Left ventricle myocardium inferior (tissue), 1 donor: ENCODE measurements around the gene TBC1D20. TPM values are rescaled to one million over a fixed set of nuclear protein-coding genes. Genes with fewer than 3 reads are reported as not detected.

Experiments used
- DNase-seq: peaks from one replicate; pipeline ENCODE4 v3.0.0-alpha.2; 2020
- H3K27ac ChIP-seq: fragments of 200-600 bp; replicated peaks from 2 replicates; pipeline ENCODE4 v1.8.0; 2021
- H3K27me3 ChIP-seq: fragments of 200-600 bp; 2 replicates; pipeline ENCODE4 v1.8.0; 2021; ENCODE audit warnings: low read depth
- H3K36me3 ChIP-seq: fragments of 200-600 bp; 2 replicates; pipeline ENCODE4 v1.8.0; 2021
- H3K4me1 ChIP-seq: fragments of 200-600 bp; 2 replicates; pipeline ENCODE4 v1.8.0; 2021
- H3K4me3 ChIP-seq: fragments of 200-600 bp; 2 replicates; pipeline ENCODE4 v1.8.0; 2021; ENCODE audit warnings: mild to moderate bottlenecking, moderate library complexity
- H3K9me3 ChIP-seq: fragments of 200-600 bp; replicated peaks from 2 replicates; pipeline ENCODE4 v1.8.0; 2021
- intact Hi-C: fragments of 100-400 bp; cut with micrococcal nuclease; formaldehyde crosslinking; loops from one replicate; pipeline ENCODE4 v1.11.0; 2022
- total RNA-seq: library from RNA; stranded (reverse); fragmentation: NEBNext Ultra II Directional; extraction: Animal tissue kit (Norgen Biotek cat#: 25700); gene quantifications from one replicate; pipeline ENCODE4 v1.2.1, GENCODE V29; 2021
- TF ChIP-seq, protein P1 (sequence below): fragments of 200-600 bp; IDR thresholded peaks from 2 replicates; pipeline ENCODE4 v1.8.0; 2021; ENCODE audit warnings: antibody characterized with exemption, mild to moderate bottlenecking, borderline replicate concordance
- donor health status: DM: no; HTN: yes; CAD: no; lungs with severe emphysema.

The TBC1D20 gene
- total RNA-seq, 1 donor from 2014 or later: 23.0 TPM

DNA sequence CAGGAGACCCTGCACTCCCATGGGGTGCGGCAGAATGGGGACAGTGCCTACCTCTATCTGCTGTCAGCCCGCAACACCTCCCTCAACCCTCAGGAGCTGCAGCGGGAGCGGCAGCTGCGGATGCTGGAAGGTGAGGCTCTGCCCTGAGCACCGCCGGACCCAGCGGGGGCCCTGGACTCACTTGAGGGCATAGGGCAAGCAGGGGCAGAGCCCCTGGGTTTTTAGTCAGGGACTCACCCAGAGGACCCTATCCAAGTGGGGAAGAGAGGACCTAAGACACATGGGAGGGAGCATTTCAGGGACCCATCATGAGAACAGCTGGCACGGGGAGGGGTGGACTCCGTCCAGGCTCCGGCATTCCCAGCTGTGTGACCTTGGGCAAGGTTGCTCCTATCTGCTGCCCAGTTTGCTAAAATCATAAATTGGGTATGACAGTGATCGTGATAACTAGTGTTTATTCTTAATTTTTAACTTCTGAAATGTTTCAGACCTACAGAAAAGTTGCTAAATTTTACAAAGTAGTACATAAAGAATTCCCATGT is 44.5 kb downstream of the TBC1D20 start:
- TF ChIP-seq, protein P1, sequence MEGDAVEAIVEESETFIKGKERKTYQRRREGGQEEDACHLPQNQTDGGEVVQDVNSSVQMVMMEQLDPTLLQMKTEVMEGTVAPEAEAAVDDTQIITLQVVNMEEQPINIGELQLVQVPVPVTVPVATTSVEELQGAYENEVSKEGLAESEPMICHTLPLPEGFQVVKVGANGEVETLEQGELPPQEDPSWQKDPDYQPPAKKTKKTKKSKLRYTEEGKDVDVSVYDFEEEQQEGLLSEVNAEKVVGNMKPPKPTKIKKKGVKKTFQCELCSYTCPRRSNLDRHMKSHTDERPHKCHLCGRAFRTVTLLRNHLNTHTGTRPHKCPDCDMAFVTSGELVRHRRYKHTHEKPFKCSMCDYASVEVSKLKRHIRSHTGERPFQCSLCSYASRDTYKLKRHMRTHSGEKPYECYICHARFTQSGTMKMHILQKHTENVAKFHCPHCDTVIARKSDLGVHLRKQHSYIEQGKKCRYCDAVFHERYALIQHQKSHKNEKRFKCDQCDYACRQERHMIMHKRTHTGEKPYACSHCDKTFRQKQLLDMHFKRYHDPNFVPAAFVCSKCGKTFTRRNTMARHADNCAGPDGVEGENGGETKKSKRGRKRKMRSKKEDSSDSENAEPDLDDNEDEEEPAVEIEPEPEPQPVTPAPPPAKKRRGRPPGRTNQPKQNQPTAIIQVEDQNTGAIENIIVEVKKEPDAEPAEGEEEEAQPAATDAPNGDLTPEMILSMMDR: no peak
- intact Hi-C loops: no loop called here
- Histone ChIP-seq H3K9me3 (no peaks in the 10 kb centered on the region), H3K27ac (no peak overlapping the region), H3K36me3 (peaks cover 60% of the 10 kb centered on the region), H3K4me1 (peaks cover 3% of the 10 kb centered on the region), H3K27me3 (no peaks in the 10 kb centered on the region), H3K4me3 (no peak overlapping the region)
- DNase-seq: no peak

DNA sequence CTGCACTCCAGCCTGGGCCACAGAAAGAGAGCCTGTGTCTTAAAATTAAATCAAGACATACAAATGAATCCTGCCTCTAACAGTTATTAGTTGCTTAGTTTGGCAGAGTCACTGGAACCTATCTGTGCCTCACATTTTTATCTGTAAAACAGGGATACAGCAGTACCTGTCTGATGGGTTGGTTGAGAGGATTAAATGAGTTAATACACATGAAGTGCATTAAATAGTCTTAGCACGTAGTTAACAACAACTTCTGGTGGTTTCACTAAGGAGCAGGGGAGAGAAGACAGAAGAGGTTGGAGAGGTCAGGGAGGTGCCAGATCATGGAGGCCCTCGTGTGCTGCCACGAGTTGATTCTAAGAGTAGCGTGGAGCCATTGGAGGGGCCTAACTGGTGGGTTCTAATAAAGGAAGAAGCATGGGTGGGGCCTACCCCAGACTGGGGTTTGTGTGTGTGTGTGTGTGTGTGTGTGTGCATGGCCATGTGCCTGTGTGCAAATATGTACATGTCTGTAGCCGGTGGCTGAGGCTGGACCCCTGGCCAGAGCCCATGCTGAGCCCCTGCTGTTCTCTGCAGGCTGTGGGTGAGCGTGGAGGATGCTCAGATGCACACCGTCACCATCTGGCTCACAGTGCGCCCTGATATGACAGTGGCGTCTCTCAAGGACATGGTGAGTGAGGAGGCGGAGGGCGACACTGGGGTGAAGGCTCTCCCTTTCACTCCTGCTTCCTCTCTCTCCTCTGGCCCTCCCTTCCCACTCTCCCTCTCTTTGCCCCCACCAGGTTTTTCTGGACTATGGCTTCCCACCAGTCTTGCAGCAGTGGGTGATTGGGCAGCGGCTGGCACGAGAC is 45.2 kb downstream of the TBC1D20 start:
- peaks cover 3% of the 10 kb centered on the region for H3K4me1 ChIP-seq
- intact Hi-C loops: no loop called here
- H3K9me3 ChIP-seq: no peaks in the 10 kb centered on the region
- no peak overlapping the region for H3K27ac ChIP-seq
- H3K36me3 ChIP-seq: peaks cover 56% of the 10 kb centered on the region
- no peaks in the 10 kb centered on the region for H3K27me3 ChIP-seq
- no peak for DNase-seq
- H3K4me3 ChIP-seq: no peak overlapping the region
- TF ChIP-seq, protein P1: no peak

DNA sequence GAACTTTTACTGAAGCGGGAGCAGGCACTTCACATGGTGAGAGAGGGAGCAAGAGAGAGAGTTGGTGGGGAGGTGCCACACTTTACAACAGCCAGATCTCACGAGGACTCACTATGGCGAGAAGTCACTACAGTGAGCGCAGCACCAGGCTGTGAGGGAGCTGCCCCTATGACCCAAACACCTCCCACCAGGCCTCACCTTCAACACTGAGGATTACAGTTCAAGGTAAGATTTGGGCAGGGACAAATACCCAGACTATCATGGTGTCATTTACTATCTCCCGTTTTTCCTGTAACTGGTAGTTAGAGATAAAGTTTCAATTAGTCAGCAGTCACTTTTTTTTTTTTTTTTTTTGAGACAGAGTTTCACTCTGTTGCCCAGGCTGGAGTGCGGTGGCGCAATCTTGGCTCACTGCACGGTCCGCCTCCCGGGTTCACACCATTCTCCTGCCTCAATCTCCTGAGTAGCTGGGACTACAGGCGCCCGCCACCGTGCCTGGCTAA is 46.5 kb downstream of the TBC1D20 start:
- TF ChIP-seq, protein P1: no peak
- no peaks in the 10 kb centered on the region for H3K27me3 ChIP-seq
- H3K36me3 ChIP-seq: peaks cover 56% of the 10 kb centered on the region
- no peak overlapping the region for H3K27ac ChIP-seq
- H3K4me1 ChIP-seq: peaks cover 3% of the 10 kb centered on the region
- DNase-seq: no peak
- intact Hi-C loops: no loop called here
- H3K4me3 ChIP-seq: no peak overlapping the region
- no peaks in the 10 kb centered on the region for H3K9me3 ChIP-seq

DNA sequence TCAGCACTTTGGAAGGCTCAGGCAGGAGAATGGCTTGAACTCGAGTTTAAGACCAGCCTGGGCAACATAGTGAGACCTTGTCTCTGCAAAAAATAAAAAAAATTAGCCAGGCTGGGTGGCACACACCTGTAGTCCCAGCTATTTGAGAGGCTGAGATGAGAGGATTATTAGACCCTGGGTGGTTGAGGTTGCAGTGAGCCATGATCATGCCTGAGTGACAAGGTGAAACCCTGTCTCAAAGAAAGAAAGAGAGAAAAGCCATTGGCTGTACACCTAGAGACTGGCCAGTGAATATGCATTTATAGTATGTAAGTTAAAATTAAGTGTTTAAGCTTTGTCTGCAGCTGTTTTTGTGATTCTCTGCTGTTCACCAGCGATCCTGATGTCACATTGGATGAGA is 48.2 kb downstream of the TBC1D20 start:
- H3K4me3 ChIP-seq: no peak overlapping the region
- peaks cover 50% of the 10 kb centered on the region for H3K36me3 ChIP-seq
- H3K4me1 ChIP-seq: peaks cover 18% of the 10 kb centered on the region
- H3K27ac ChIP-seq: no peak overlapping the region
- no peak for DNase-seq
- H3K9me3 ChIP-seq: no peaks in the 10 kb centered on the region
- H3K27me3 ChIP-seq: no peaks in the 10 kb centered on the region
- intact Hi-C loops: no loop called here
- TF ChIP-seq, protein P1: no peak

DNA sequence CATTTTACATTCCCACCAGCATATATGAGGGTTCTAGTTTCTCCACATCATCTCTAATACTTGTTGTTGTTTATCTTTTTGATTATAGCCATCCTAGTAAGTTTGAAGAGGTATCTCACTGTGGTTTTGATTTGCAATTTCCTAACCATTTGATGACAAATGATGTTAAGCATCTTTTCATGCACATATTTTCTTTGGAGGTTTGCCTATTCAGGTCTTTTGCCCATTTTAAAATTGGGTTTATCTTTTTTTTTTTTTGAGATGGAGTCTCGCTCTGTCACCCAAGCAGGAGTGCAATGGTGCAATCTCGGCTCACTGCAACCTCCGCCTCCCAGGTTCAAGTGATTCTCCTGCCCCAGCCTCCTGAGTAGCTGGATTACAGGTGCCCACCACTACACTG is 50.3 kb downstream of the TBC1D20 start:
- H3K9me3 ChIP-seq: no peaks in the 10 kb centered on the region
- intact Hi-C loops: no loop called here
- H3K4me1 ChIP-seq: peaks cover 30% of the 10 kb centered on the region
- no peaks in the 10 kb centered on the region for H3K27me3 ChIP-seq
- H3K36me3 ChIP-seq: peaks cover 36% of the 10 kb centered on the region
- H3K4me3 ChIP-seq: no peak overlapping the region
- no peak overlapping the region for H3K27ac ChIP-seq
- no peak for DNase-seq
- TF ChIP-seq, protein P1: no peak
